ENCODE results near the gene ZDHHC14. TPM values are rescaled to one million over a fixed set of nuclear protein-coding genes. Genes with fewer than 3 reads are reported as not detected.

ZDHHC14 gene
- total RNA-seq, 2 experiments from 2014 or later: 1.3 to 1.6 TPM

GRCh38 chr6:157358287-157358686 is 22.7 kb upstream of the ZDHHC14 start:
- ChIA-PET CTCF (no interaction called here), POLR2A (no interaction called here)
- no peak overlapping the region for H3K27ac ChIP-seq (ENCODE audit: low read depth in 1 of 2, low read length in 2 of 2)
- H3K36me3 ChIP-seq (ENCODE audit: insufficient read depth, low read length): no peaks in the 10 kb centered on the region
- H3K9me3 ChIP-seq (ENCODE audit: control insufficient read depth in 1 of 2, insufficient read depth in 1 of 2, low read length in 2 of 2): no peaks in the 10 kb centered on the region
- intact Hi-C loops (cut with DNase I, micrococcal nuclease): no loop called here
- DNase-seq (no peak), ATAC-seq (ENCODE audit: poor library complexity) (no peak)
- H3K4me3 ChIP-seq (ENCODE audit: low read length): no peak overlapping the region
- H3K4me1 ChIP-seq (ENCODE audit: insufficient read depth, low read length): no peaks in the 10 kb centered on the region
- no peaks in the 10 kb centered on the region for H3K36me3 Mint-ChIP-seq (ENCODE audit: low read depth)
- peaks cover 4 to 11% of the 10 kb centered on the region in 2 experiments for H3K27me3 ChIP-seq (ENCODE audit: control insufficient read depth in 1 of 2, insufficient read depth in 2 of 2, low read length in 2 of 2)
- no peaks in the 10 kb centered on the region for H3K9me3 Mint-ChIP-seq
- no peak overlapping the region for H3K27ac Mint-ChIP-seq
- TF ChIP-seq, protein P1, sequence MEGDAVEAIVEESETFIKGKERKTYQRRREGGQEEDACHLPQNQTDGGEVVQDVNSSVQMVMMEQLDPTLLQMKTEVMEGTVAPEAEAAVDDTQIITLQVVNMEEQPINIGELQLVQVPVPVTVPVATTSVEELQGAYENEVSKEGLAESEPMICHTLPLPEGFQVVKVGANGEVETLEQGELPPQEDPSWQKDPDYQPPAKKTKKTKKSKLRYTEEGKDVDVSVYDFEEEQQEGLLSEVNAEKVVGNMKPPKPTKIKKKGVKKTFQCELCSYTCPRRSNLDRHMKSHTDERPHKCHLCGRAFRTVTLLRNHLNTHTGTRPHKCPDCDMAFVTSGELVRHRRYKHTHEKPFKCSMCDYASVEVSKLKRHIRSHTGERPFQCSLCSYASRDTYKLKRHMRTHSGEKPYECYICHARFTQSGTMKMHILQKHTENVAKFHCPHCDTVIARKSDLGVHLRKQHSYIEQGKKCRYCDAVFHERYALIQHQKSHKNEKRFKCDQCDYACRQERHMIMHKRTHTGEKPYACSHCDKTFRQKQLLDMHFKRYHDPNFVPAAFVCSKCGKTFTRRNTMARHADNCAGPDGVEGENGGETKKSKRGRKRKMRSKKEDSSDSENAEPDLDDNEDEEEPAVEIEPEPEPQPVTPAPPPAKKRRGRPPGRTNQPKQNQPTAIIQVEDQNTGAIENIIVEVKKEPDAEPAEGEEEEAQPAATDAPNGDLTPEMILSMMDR (IDR thresholded peaks at IDR 0.05): no peak
- no peak overlapping the region for H3K4me3 Mint-ChIP-seq
- no peaks in the 10 kb centered on the region for H3K4me1 Mint-ChIP-seq (ENCODE audit: low read depth)
- peaks cover 38% of the 10 kb centered on the region for H3K27me3 Mint-ChIP-seq

DNA sequence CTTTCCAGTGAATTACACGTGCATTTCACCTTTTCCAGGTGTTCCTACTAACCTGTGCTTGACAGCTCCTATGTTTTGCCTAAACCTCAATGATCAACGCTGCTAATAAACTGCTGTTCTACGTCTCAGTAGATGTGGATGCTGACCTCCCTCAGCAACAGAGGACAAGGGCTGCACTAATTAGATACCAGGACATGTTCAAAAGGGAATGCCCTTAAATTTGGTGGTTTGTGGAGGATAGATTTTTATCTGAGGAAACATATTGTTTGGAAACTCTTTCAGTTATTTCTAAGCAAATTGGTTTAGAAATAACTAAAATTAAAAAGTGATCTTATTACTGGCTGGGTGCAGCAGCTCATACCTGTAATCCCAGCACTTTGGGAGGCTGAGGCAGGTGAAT is 19.1 kb upstream of the ZDHHC14 start:
- CTCF ChIA-PET: interaction anchor here (0.7 kb wide), 1 partner anchor 30 kb away, joined by 3 read pairs; no protein-coding TSS in a partner anchor
- DNase-seq: no peak
- H3K4me1 Mint-ChIP-seq (ENCODE audit: low read depth): no peaks in the 10 kb centered on the region

DNA sequence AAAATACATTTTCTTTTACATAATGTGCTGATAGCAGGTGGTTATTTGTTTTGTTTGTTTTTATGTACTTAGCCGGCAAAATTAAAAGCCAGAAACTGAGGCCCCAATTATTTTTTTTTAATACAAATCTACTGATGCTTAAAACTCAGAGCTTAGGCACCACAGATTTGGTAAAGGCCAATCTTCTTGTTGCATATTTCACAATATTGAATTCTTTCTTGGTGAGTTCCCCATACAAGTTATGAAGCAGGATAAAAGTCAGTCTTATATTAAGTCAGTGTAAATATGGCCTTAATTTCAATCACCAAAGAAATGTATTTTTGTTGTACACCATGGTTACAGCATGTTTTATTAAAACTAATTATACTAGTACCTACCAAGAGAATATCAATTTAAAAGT is 16.3 kb upstream of the ZDHHC14 start:
- H3K27ac Mint-ChIP-seq: no peak overlapping the region
- intact Hi-C loops (cut with DNase I, micrococcal nuclease): no loop called here
- ChIA-PET POLR2A (interaction anchor here (1.3 kb wide), 1 partner anchor 16 kb away, joined by 3 read pairs; the partner anchor contains the start of gene ZDHHC14), CTCF (no interaction called here)
- TF ChIP-seq, protein P1 (IDR thresholded peaks at IDR 0.05): no peak
- Histone ChIP-seq H3K36me3 (ENCODE audit: insufficient read depth, low read length) (no peaks in the 10 kb centered on the region), H3K27ac (ENCODE audit: low read depth in 1 of 2, low read length in 2 of 2) (no peak overlapping the region), H3K4me1 (ENCODE audit: insufficient read depth, low read length) (peaks cover 10% of the 10 kb centered on the region), H3K27me3 (ENCODE audit: control insufficient read depth in 1 of 2, insufficient read depth in 2 of 2, low read length in 2 of 2) (peaks cover 0 to 29% of the 10 kb centered on the region in 2 experiments), H3K9me3 (ENCODE audit: control insufficient read depth in 1 of 2, insufficient read depth in 1 of 2, low read length in 2 of 2) (no peaks in the 10 kb centered on the region), H3K4me3 (ENCODE audit: low read length) (no peak overlapping the region)
- peaks cover 5% of the 10 kb centered on the region for H3K4me1 Mint-ChIP-seq (ENCODE audit: low read depth)
- DNase-seq (no peak), ATAC-seq (ENCODE audit: poor library complexity) (no peak)
- no peaks in the 10 kb centered on the region for H3K9me3 Mint-ChIP-seq
- peaks cover 67% of the 10 kb centered on the region for H3K27me3 Mint-ChIP-seq
- no peak overlapping the region for H3K4me3 Mint-ChIP-seq
- no peaks in the 10 kb centered on the region for H3K36me3 Mint-ChIP-seq (ENCODE audit: low read depth)

More for the DNA sequence above, 19.1 kb upstream of the ZDHHC14 start:
- no peak overlapping the region for H3K27ac ChIP-seq (ENCODE audit: low read depth in 1 of 2, low read length in 2 of 2)
- POLR2A ChIA-PET: interaction anchor here (0.6 kb wide), 1 partner anchor 479 kb away, joined by 3 read pairs; no protein-coding TSS in a partner anchor
- intact Hi-C loops (cut with DNase I, micrococcal nuclease): no loop called here
- Mint-ChIP-seq H3K4me3 (no peak overlapping the region), H3K27ac (no peak overlapping the region), H3K9me3 (no peaks in the 10 kb centered on the region), H3K27me3 (peaks cover 60% of the 10 kb centered on the region), H3K36me3 (ENCODE audit: low read depth) (no peaks in the 10 kb centered on the region)
- no peaks in the 10 kb centered on the region for H3K9me3 ChIP-seq (ENCODE audit: control insufficient read depth in 1 of 2, insufficient read depth in 1 of 2, low read length in 2 of 2)
- H3K4me1 ChIP-seq (ENCODE audit: insufficient read depth, low read length): no peaks in the 10 kb centered on the region
- H3K36me3 ChIP-seq (ENCODE audit: insufficient read depth, low read length): no peaks in the 10 kb centered on the region
- H3K4me3 ChIP-seq (ENCODE audit: low read length): no peak overlapping the region
- H3K27me3 ChIP-seq (ENCODE audit: control insufficient read depth in 1 of 2, insufficient read depth in 2 of 2, low read length in 2 of 2): peaks cover 0 to 24% of the 10 kb centered on the region in 2 experiments
- TF ChIP-seq, protein P1 (IDR thresholded peaks at IDR 0.05): no peak
- ATAC-seq (ENCODE audit: poor library complexity): no peak
